Fibroblast of pulmonary artery (primary cell): ENCODE data around the gene PRAMEF11.
A peak's percentile ranks its signal among the peaks of the same experiment; 100 is the strongest.
"Not testable (repeated sequence)": the region's sequence is repeated elsewhere in the genome, so short reads cannot be mapped to it uniquely, and the experiment has no call there.

Experiments
- DNase-seq: peaks from one replicate; pipeline ENCODE4 v3.0.0-alpha.2; 2010; ENCODE audit warnings: low read depth
- H3K4me3 ChIP-seq: replicated peaks from 2 replicates; pipeline ENCODE4 v1.5.1; 2011; ENCODE audit warnings: low read depth, mild to moderate bottlenecking, control low read depth, low read length, moderate library complexity
- CTCF ChIP-seq: IDR thresholded peaks from 2 replicates; pipeline ENCODE4 v1.5.1; 2011; ENCODE audit warnings: mild to moderate bottlenecking, control low read depth, low read length, inconsistent platforms; ENCODE audit errors: missing control alignments

The PRAMEF11 gene

GRCh38 chr1:12809933-12810332, 21.3 kb downstream of the PRAMEF11 start:
- TF ChIP-seq CTCF, result no peak
- no peak for DNase-seq
- no peak overlapping the region for H3K4me3 ChIP-seq

- no peak for TF ChIP-seq CTCF
- no peak for DNase-seq
- no peak overlapping the region for H3K4me3 ChIP-seq
Measured at GRCh38 chr1:12799730-12800129, 31.5 kb downstream of the PRAMEF11 start.

GRCh38 chr1:12798911-12799310, 32.3 kb downstream of the PRAMEF11 start:
- no peak for DNase-seq
- no peak overlapping the region for H3K4me3 ChIP-seq
- no peak for TF ChIP-seq CTCF

- not testable (repeated sequence) for H3K4me3 ChIP-seq, DNase-seq
Measured at GRCh38 chr1:12791097-12791496, 40.1 kb downstream of the PRAMEF11 start, which contains the start of gene PRAMEF1. TSS of gene PRAMEF1 (plus strand) at chr1:12791397. CDS start at chr1:12793228, 1,831 bp downstream.

GRCh38 chr1:12784729-12785128, 46.5 kb downstream of the PRAMEF11 start:
- H3K4me3 ChIP-seq, result not testable (repeated sequence)
- DNase-seq, result peak; percentile 6

GRCh38 chr1:12783783-12784182, 47.4 kb downstream of the PRAMEF11 start:
- peak; percentile 9 for DNase-seq

GRCh38 chr1:12781488-12781887, 49.7 kb downstream of the PRAMEF11 start:
- not testable (repeated sequence) for H3K4me3 ChIP-seq, DNase-seq

More at GRCh38 chr1:12783783-12784182, 47.4 kb downstream of the PRAMEF11 start:
- not testable (repeated sequence) for H3K4me3 ChIP-seq

GRCh38 chr1:12778907-12779306, 52.3 kb downstream of the PRAMEF11 start:
- no peak for TF ChIP-seq CTCF
- H3K4me3 ChIP-seq, result no peak overlapping the region
- DNase-seq, result no peak

- TF ChIP-seq CTCF, result no peak
- H3K4me3 ChIP-seq, result no peak overlapping the region
- no peak for DNase-seq
Measured at GRCh38 chr1:12778061-12778460, 53.1 kb downstream of the PRAMEF11 start.
